Dermis blood vessel endothelial cell (primary cell): Measurements from ENCODE around the gene CLCN6. TPM values are rescaled to one million over a fixed set of nuclear protein-coding genes. Genes with fewer than 3 reads are reported as not detected.
A peak's percentile ranks its signal among the peaks of the same experiment; 100 is the strongest.

Experiments used
- DNase-seq: peaks from one replicate; pipeline ENCODE4 v3.0.0; 2010
- total RNA-seq: library from RNA; depleted of rRNA; stranded (reverse); fragments of >200 nt; gene quantifications from 2 replicates; pipeline ENCODE4 v1.2.3, GENCODE V29; 2014

Gene CLCN6
- total RNA-seq, 1 donor from 2014 or later: 19.9 TPM

DNA sequence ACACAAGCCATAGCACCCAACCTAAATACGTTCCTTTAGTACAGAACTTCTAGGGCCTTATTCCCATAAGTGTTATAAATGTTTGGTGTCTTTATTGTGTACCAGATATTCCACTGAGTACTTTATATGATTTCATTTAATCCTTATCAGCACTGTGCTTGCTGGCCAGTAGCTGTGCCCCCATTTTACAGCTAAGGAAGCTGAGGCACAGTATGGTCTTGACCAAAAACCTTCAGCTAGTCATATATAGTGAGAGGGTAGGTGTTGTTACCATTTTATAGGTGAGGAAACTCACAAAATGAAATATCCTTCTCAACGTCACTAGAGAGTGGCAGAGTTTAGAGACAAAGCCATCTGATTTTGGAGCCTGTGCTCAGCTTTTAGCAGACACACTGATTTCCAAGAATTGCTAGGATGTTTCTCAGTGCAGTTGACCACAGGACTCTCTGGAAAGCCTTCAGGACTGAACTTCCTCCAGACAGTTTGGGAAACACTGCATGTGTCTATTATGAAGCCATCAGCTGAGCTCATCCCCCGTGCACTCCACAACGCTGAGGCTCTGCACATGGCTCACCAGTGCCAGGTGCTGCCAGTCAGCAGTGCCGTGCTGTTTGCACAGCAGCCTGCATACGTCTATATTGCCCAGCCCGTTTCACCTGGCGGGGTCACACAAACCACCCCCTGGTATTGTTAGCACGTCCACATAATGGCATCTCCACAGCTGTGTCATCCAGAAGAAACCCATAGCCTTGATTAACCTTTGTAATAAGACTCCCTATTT is 26.1 kb downstream of the CLCN6 start:
- DNase-seq: no peak

DNA sequence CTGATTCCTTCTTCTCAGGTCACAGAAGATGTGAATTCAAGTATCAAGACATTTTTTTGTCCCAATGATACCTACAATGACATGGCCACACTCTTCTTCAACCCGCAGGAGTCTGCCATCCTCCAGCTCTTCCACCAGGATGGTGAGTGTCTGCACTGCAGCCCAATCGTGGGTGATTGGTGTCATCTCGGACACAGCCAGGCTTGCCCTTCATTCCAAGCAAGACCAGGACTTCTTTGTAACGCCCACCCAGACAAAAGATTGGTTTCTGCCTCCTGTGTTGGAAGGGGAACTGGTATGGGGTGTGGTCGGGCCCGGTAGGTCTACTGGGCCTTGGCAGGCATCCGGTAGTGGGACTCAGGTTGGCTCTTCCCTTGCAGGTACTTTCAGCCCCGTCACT is 27.5 kb downstream of the CLCN6 start:
- no peak for DNase-seq

DNA sequence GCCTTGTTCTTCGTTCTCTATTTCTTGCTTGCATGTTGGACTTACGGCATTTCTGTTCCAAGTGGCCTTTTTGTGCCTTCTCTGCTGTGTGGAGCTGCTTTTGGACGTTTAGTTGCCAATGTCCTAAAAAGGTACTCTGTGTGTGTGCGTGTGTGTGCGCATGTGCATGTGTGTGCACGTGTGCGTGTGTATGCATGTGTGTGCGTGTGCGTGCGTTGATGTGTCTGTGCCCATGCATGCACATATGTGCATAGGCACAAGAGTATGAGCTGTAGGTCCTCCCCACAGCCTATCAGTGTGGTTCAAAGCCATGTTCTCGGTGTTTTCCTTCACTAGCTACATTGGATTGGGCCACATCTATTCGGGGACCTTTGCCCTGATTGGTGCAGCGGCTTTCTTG is 27.9 kb downstream of the CLCN6 start:
- DNase-seq: no peak

DNA sequence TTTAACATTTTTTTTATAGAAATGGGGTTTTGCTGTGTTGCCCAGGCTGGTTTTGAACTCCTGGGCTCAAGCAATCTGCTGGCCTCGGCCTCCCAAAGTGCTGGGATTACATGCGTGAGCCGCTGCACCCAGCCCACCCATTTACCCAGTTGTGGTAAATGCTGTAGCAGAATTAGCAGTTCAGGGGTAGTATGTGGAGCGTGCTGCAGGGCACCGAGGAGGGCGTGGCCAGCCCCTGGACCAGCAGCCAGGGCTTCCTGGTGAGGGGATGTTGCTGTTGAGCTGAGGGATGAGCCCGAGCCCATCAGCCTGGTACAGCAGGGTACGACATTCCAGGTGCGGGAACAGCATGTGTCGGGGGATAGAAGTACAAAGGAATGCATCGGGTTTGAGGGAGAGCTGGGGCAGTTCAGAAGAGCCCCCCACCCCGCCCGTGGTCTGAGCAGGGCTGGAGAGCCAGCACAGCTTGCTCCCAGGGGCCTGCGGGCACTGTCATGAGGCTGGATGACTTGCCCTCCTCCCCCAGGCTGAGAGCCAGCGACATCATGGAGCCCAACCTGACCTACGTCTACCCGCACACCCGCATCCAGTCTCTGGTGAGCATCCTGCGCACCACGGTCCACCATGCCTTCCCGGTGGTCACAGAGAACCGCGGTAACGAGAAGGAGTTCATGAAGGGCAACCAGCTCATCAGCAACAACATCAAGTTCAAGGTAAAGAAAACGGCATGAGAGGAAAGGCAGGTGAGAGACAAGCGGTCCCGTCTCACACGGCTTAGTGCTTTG is 29.6 kb downstream of the CLCN6 start:
- DNase-seq: no peak

DNA sequence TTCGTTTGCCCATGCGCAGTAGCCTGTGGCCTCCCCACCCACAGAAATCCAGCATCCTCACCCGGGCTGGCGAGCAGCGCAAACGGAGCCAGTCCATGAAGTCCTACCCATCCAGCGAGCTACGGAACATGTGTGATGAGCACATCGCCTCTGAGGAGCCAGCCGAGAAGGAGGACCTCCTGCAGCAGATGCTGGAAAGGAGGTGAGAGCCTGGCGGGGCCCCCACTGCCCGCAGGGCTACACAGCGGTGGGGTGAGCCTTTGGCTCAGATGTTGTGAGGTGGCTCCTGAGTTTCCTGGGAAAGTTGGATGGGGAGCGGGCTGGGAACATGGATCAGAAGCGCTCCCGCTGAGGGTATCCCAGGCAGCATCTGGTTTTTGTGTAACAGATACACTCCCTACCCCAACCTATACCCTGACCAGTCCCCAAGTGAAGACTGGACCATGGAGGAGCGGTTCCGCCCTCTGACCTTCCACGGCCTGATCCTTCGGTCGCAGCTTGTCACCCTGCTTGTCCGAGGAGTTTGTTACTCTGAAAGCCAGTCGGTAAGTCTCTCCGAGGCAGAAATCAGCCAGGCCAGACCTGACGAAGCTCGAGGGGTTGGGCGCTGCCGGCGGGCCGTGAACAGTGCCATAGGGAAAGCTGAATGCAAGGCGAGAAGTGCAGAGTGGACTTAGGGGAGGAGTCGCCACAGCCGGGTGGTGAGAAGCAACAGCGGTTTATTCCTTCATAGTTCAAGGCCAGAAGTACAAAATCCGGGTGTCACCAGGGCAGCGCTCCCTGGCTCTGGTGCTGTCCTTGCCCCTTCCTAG is 31.2 kb downstream of the CLCN6 start:
- DNase-seq: no peak

DNA sequence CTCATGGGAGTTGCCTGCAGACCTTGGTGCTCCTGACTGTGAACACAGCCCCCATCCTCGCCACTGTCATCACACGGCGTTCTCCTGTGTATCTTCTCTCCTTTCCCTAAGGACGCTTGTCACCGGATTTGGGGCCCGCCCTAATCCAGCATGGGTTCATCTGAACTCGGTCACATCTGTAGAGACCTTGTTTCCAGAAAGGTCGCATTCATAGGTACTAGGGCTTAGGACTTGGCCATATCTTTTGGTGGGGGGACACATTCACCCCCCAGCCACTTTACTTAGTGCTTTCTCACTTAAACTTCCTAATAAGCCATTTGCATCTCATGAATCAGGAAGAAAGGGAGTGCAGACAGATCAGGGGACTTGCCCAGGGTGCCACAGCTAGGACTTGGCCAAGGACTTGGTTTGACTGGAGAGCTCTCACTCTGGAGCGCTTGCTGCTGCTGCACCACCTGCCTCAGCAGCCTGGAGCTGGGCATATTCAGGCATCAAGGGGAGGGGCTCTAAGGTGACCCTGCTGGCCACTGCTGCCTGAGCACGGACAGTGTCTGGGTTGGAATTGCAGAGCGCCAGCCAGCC is 31.9 kb downstream of the CLCN6 start:
- DNase-seq: no peak

DNA sequence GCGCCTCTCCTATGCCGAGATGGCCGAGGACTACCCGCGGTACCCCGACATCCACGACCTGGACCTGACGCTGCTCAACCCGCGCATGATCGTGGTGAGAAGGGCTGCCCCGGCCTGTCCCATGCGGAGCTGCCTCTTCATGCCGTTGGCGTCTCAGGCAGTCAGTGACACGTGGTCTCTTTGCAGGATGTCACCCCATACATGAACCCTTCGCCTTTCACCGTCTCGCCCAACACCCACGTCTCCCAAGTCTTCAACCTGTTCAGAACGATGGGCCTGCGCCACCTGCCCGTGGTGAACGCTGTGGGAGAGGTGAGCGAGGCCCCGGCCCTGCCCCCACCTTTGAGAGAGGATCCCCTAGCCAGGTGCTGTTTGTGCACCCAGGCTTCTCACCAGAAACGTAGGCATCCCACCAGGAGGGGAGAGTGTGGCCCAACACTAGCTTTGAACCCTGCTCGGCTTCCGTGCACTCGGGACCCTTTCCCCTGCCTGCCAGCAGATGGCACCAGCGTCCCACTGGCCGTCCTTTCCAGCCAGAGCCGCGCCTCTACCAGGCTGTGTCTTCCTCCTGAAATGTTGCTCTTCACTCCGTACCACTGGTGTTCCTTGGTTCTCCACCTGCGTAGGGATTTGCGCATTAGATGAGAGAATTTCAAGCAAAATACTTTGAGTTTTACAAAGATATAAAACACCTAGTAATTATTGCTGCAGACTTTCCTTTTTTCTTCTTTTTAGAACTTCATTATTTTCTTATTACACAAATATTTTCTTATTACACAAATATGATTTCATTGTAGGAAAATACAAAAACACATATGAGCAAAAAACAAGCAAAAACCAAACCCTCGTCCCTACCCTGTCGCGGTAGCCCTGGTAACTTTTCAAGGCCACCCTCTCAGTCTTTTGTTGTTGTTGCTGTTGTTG is 32.6 kb downstream of the CLCN6 start:
- DNase-seq: peak; percentile 77

DNA sequence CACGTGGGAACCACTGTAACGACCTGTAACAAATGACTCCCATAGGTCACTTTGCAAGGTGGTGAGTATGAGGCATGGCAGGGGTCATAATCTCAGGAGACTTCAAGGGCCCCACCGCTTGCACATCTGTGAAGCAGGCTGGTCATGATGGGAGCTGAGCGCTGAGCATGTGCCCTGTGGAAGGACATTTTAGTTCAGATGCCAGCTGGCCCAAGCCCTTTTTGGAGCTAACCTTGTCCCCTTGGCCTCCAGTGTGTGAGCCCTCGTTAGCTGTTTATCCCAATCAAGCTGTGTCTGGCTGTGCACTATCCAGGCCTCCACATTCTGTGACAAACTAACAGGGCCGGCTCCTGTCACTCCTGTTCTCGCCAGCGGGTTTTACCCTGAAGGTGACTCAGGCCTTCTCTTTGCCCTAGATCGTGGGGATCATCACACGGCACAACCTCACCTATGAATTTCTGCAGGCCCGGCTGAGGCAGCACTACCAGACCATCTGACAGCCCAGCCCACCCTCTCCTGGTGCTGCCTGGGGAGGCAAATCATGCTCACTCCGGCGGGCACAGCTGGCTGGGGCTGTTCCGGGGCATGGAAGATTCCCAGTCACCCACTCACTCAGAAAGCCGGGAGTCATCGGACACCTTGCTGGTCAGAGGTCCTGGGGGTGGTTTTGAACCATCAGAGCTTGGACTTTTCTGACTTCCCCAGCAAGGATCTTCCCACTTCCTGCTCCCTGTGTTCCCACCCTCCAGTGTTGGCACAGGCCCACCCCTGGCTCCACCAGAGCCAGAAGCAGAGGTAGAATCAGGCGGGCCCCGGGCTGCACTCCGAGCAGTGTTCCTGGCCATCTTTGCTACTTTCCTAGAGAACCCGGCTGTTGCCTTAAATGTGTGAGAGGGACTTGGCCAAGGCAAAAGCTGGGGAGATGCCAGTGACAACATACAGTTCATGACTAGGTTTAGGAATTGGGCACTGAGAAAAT is 34.0 kb downstream of the CLCN6 start:
- DNase-seq: no peak

DNA sequence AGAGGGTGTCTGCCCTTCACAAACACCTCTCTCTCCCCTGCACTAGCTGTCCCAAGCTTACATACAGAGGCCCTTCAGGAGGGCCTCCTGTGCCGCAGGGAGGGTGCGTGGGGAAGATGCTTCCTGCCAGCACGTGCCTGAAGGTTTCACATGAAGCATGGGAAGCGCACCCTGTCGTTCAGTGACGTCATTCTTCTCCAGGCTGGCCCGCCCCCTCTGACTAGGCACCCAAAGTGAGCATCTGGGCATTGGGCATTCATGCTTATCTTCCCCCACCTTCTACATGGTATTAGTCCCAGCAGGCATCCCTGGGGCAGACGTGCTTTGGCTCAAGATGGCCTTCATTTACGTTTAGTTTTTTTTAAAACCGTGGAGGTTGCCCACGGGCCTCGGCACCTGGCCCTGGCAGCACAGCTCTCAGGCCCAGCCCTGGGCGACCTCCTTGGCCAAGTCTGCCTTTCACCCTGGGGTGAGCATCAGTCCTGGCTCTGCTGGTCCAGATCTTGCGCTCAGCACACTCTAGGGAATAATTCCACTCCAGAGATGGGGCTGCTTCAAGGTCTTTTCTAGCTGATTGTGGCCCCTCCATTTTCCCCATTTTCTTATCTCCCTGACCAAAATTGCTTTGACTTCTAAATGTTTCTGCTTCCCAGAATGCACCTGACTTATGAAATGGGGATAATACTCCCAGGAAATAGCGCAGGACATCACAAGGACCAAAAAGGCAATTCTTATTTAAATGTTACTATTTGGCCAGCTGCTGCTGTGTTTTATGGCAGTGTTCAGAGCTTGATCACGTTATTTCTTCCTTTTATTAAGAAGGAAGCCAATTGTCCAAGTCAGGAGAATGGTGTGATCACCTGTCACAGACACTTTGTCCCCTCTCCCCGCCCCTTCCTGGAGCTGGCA is 35.5 kb downstream of the CLCN6 start:
- no peak for DNase-seq

DNA sequence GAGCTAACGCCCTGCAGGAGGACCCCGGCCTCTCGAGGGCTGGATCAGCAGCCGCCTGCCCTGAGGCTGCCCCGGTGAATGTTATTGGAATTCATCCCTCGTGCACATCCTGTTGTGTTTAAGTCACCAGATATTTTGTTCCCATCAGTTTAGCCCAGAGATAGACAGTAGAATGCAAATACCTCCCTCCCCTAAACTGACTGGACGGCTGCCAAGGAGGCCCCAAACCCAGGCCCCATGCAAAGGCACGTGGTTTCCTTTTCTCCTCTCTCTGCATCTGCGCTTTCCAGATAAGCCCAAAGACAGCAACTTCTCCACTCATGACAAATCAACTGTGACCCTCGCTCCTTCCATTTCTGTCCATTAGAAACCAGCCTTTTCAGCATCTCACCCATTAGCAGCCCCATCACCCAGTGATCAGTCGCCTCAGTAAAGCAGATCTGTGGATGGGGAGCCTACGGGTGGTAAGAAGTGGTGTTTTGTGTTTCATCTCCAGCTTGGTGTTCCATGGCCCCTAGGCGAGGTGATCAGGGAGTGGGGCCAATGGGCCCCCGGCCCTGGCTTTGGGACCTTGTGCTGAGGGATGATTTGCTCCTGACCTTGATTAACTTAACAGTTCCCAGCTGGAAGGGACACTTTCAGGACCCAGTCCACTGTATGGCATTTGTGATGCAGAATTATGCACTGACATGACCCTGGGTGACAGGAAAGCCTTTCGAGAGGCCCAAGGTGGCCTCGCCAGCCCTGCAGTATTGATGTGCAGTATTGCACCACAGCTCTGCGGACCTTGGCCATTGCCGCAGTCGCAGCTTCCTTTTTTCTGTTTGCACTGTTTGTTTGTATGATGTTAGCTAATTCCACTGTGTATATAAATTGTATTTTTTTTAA is 36.4 kb downstream of the CLCN6 start:
- peak; percentile 62 for DNase-seq

DNA sequence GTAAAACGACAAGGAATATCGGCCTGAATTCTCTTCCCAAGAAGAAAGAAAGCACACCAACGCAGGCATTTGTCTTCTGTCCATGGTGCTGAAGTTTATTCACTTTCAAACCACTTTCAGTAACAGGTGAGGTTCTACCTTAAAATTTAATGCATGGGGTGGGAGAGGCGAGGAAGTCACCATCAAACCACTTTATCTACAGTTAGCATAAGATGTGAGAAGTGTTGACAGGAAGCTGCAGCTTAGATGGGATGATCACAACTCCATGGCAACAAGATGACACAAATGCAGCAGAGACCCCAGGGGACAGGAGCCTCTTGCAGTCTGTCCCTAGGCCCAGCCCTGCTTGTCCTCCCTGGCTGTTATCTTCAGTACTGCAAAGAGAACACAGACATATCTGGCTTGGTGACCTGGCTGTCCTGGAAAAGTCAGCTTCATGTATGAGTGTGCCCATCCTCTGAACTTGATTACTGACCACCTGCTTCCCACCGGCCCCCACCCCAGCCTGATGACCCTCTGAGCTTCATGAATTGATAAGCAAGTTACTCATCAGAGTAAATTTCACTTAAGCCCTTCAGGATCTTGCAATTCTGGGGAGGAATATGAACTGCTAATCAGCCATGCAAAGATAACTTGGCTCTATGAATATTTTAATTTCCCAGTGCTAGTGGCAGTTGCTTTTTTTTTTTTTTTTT is 39.8 kb downstream of the CLCN6 start:
- peak; percentile 52 for DNase-seq

DNA sequence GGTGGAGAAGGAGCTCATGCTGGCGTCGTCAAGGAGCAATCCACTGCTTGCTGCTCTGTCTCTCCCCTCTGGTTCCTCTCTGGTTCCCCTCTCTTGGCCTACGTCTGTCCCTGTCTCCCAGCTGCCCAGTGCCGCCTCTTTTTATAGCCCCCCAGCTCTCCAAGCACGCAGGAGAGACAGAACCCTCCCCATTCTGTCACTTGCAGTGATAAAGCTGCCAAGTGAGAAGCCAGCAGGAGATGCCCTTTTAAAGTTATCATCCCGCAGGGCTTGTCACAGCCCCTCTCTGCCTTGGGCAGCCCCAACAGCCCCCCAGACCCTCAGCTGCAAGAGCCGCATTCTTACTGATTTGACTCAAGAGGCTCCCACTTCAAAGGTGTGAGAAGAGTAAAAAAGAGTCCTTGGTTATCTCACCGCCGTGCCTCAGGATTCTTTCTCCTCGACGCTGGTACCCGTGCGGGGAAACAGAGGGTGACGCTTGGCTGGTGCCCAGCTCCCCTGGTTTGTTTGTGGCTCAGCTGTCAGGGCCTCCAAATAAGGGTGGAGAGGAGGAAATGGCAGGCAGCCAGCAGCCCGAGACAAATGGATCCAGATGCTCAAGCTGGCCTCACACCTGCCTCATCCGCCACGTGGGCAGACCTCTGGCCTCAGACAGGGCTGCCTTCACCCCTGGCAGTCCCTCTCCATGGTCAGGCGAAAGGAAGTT is 41.8 kb downstream of the CLCN6 start, which contains the start of gene NPPA:
TSS of gene NPPA (minus strand) at position 117 of the 706 bp plus-strand sequence. CDS start at position 18, 99 bp downstream.
- DNase-seq: no peak

DNA sequence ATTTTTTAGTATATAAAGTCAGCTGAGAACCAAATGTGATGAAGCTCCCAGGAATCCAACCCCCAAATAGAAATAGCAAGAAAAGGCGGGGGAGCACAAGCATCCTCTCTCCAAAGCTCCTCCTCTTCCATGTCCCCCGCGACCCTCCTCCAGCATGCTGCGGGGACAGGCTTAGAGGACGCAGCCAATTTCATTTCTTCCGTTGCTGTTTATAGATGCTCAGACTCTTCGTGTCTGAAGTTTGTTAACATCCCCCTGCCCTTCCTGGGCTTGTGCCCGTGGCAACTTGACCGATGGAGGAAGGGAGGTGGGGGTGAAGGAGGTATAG is 42.3 kb downstream of the CLCN6 start:
- DNase-seq: no peak

DNA sequence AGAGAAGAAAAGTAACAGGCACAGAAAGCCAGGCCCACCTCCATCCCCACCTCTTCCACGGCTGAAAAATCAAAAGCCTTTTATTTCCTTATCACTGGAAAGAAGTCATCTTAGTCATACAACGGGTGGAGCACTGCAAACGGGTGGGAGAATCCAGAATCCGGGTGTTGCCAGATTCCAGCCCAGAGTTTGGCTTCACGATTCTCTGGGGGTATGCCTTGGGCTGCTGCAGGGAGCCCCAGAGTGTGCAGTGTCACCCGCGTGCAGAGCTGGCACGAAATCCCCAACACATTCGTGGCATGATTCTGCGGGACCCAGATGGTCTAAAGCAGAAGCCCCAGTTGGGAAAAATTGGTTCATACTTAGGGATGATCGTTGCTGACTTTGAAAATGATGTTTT is 44.2 kb downstream of the CLCN6 start:
- DNase-seq: no peak

DNA sequence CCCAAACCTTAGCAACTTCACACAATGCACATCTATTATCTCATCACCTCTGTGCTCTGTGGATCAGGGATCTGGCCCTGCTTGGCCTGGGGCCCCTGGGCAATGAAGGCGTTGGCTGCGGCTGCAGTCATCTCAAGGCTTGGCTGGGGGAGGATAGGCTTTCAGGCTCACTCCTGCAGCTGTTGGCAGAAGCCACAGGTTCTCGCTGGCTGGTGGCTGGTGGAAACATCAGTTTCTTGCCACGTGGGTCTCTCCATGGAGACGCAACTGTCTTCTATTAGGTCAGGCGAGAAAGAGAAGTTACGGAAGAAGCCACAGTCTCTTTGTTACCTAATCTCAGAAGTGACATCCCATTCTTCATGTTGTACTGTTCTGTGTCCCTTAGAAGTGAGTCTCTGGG is 45.2 kb downstream of the CLCN6 start:
- DNase-seq: no peak

DNA sequence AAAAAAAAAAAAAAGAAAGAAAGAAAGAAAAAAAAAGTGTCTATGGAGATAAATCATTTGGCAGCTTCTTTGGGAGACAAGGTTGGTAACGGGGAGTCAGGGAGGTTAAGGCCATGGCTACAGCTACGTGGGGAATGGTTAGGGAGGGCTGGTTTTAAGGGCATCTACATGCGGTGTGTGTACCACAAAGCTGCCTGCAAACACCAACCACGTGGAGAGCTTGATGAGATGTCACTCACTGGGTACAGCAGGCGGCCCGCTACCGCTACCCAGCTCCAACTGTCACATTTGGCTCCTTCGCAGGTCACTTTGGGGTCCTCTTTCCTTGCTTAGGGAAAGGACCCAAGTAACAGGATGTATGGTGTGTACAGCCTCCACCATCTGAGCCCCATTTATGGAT is 48.5 kb downstream of the CLCN6 start:
- no peak for DNase-seq

DNA sequence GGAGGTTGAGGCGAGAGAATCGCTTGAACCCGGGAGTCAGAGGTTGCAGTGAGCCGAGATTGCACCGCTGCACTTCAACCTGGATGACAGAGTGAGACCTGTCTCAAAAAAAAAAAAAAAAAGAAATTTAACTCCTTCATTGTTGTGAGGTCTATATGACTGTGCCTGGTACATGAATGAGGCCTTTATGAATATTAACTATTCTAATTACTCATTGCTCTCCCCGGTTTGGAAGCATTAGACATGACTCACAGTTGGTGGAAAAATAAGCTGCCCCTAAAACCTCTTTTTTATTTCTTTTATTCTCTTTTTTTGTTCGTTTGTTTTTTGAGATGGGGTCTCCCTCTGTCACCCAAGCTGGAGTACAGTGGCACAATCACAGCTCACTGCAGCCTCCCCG is 49.4 kb downstream of the CLCN6 start:
- DNase-seq: no peak
